CD14-positive monocyte (primary cell): Measurements from ENCODE around the gene SYTL2. TPM values are rescaled to one million over a fixed set of nuclear protein-coding genes. Genes with fewer than 3 reads are reported as not detected.

ENCODE experiments used
- DNase-seq, 3 donors: peaks; one replicate each; pipeline ENCODE4 v3.0.0-alpha.2; 2011 to 2022
- H2AFZ ChIP-seq: 2 replicates; pipeline ENCODE4 v1.6.0; 2012; ENCODE audit warnings: mild to moderate bottlenecking, low read depth, low read length, inconsistent platforms; ENCODE audit not compliant: insufficient read depth, poor library complexity, severe bottlenecking
- H3K27ac ChIP-seq, 2 donors: 1 replicate in 1 of 2; 2 replicates in 1 of 2; pipeline ENCODE4 v1.5.1; 2012 to 2013; ENCODE audit warnings: low read length in 2 of 2, control low read depth in 1 of 2, inconsistent platforms in 1 of 2, low read depth in 1 of 2, mild to moderate bottlenecking in 1 of 2
- H3K27me3 ChIP-seq, 2 donors: one replicate each; pipeline versions ENCODE4 v1.6.0 to v1.6.1; 2011 to 2013; ENCODE audit warnings: low read length in 2 of 2; ENCODE audit not compliant: control insufficient read depth in 2 of 2, insufficient read depth in 2 of 2
- H3K36me3 ChIP-seq, 2 donors: replicated peaks in 1 of 2; 1 replicate in 1 of 2; 2 replicates in 1 of 2; pipeline versions ENCODE4 v1.5.1 to v1.6.1; 2012 to 2013; ENCODE audit warnings: low read length in 2 of 2, control low read depth in 1 of 2, inconsistent platforms in 1 of 2, mild to moderate bottlenecking in 1 of 2; ENCODE audit not compliant: insufficient read depth in 2 of 2, control insufficient read depth in 1 of 2
- H3K4me1 ChIP-seq, 2 donors: 1 replicate in 1 of 2; 2 replicates in 1 of 2; pipeline versions ENCODE4 v1.5.1 to v1.6.1; 2012 to 2013; ENCODE audit warnings: low read length in 2 of 2, control low read depth in 1 of 2, inconsistent platforms in 1 of 2, mild to moderate bottlenecking in 1 of 2, moderate library complexity in 1 of 2; ENCODE audit not compliant: insufficient read depth in 2 of 2, control insufficient read depth in 1 of 2
- H3K4me2 ChIP-seq: replicated peaks from 2 replicates; pipeline ENCODE3; 2012; ENCODE audit warnings: low read length, moderate library complexity, mild to moderate bottlenecking; ENCODE audit not compliant: poor library complexity, severe bottlenecking; ENCODE audit errors: extremely low read depth
- H3K4me3 ChIP-seq, 3 experiments: fragments of 200-600 bp in 1 of 3; sonication (generic) in 1 of 3; replicated peaks in 1 of 3; 1 replicate in 2 of 3; 2 replicates in 1 of 3; pipeline ENCODE4 v1.5.1; 2011 to 2013; ENCODE audit warnings: low read length in 3 of 3, mild to moderate bottlenecking in 3 of 3, control low read depth in 2 of 3, low read depth in 2 of 3, inconsistent platforms in 1 of 3, moderate library complexity in 1 of 3
- H3K79me2 ChIP-seq: 2 replicates; pipeline ENCODE4 v1.6.0; 2012; ENCODE audit warnings: mild to moderate bottlenecking, control low read depth, inconsistent platforms, low read length, moderate library complexity; ENCODE audit not compliant: insufficient read depth
- H3K9ac ChIP-seq: 2 replicates; pipeline ENCODE4 v1.6.0; 2017; ENCODE audit warnings: low read length, mild to moderate bottlenecking; ENCODE audit not compliant: insufficient read depth, poor library complexity, severe bottlenecking
- H3K9me3 ChIP-seq, 2 donors: replicated peaks in 1 of 2; 1 replicate in 1 of 2; 2 replicates in 1 of 2; pipeline versions ENCODE4 v1.5.1 to v1.6.1; 2012 to 2013; ENCODE audit warnings: low read length in 2 of 2, control low read depth in 1 of 2; ENCODE audit not compliant: control insufficient read depth in 1 of 2, insufficient read depth in 1 of 2
- H4K20me1 ChIP-seq: 2 replicates; pipeline ENCODE4 v1.6.0; 2012; ENCODE audit warnings: mild to moderate bottlenecking, low read length, control low read depth, moderate library complexity; ENCODE audit not compliant: insufficient read depth
- H3K27ac Mint-ChIP-seq, 7 donors: one replicate each; pipeline ENCODE4 v1.8.0; 2020; ENCODE audit warnings: mild to moderate bottlenecking in 7 of 7, mixed read lengths in 7 of 7, moderate library complexity in 6 of 7, inconsistent platforms in 2 of 7
- H3K27me3 Mint-ChIP-seq, 3 donors: one replicate each; pipeline ENCODE4 v1.8.0; 2021 to 2022; ENCODE audit warnings: low read depth in 3 of 3, mild to moderate bottlenecking in 3 of 3, mixed read lengths in 3 of 3, moderate library complexity in 3 of 3, inconsistent platforms in 1 of 3
- H3K36me3 Mint-ChIP-seq, 2 donors: one replicate each; pipeline ENCODE4 v1.8.0; 2020; ENCODE audit warnings: mixed read lengths in 2 of 2, inconsistent platforms in 1 of 2, mild to moderate bottlenecking in 1 of 2
- H3K4me1 Mint-ChIP-seq: one replicate; pipeline ENCODE4 v1.8.0; 2020; ENCODE audit warnings: mild to moderate bottlenecking, mixed read lengths
- H3K4me3 Mint-ChIP-seq, 2 donors: one replicate each; pipeline ENCODE4 v1.8.0; 2020; ENCODE audit warnings: mild to moderate bottlenecking in 2 of 2, mixed read lengths in 2 of 2, moderate library complexity in 1 of 2
- H3K9me3 Mint-ChIP-seq, 7 donors: one replicate each; pipeline ENCODE4 v1.8.0; 2020 to 2022; ENCODE audit warnings: mixed read lengths in 7 of 7, mild to moderate bottlenecking in 6 of 7, moderate library complexity in 6 of 7, inconsistent platforms in 2 of 7
- CTCF ChIP-seq: fragments of 200-600 bp; IDR thresholded peaks from one replicate; pipeline ENCODE4 v1.8.0; 2022; ENCODE audit warnings: antibody characterized with exemption, mild to moderate bottlenecking
- WGBS: methylation state at CpG from one replicate; pipeline ENCODE4 v1.1.5; 2013; ENCODE audit warnings: missing lambda C conversion rate; ENCODE audit not compliant: insufficient coverage; 5-methylcytosine and 5-hydroxymethylcytosine counted together
- intact Hi-C, 2 donors: fragments of 100-400 bp; cut with micrococcal nuclease; formaldehyde crosslinking; loops; one replicate each; pipeline versions ENCODE4 v1.15.0 to v1.15.1; 2023
- polyA plus RNA-seq, 3 donors: library from polyadenylated mRNA; depleted of rRNA in 1 of 3; unstranded in 2 of 3; stranded (reverse) in 1 of 3; fragments of 300-500 nt in 2 of 3; fragments of >200 nt in 1 of 3; fragmentation: Illumina TruSeq in 2 of 3; gene quantifications; 1 replicate in 2 of 3; 2 replicates in 1 of 3; pipeline ENCODE4 v1.2.3, GENCODE V29; 2012 to 2021

Gene SYTL2
- polyA plus RNA-seq, 3 donors = 0.30 to 0.48 (median 0.34) TPM

- H3K4me3 ChIP-seq = no peak overlapping the region
- TF ChIP-seq CTCF = no peak
- H3K27me3 Mint-ChIP-seq = no peaks in the 10 kb centered on the region
- H3K9ac ChIP-seq = no peak overlapping the region
- H3K27ac Mint-ChIP-seq = peak overlapping the region in 1 of 7 donors; percentile 43
- intact Hi-C loops = no loop called here
- H3K79me2 ChIP-seq = no peaks in the 10 kb centered on the region
- H3K36me3 Mint-ChIP-seq = no peaks in the 10 kb centered on the region
- H3K27me3 ChIP-seq = no peaks in the 10 kb centered on the region
- no peak overlapping the region for H3K27ac ChIP-seq
- H3K36me3 ChIP-seq = no peaks in the 10 kb centered on the region
- H2AFZ ChIP-seq = no peak overlapping the region
- H3K4me3 Mint-ChIP-seq = no peak overlapping the region
- no peak for DNase-seq
- H3K4me1 ChIP-seq = peaks cover 5% of the 10 kb centered on the region in 2 donors
- H3K9me3 Mint-ChIP-seq = no peaks in the 10 kb centered on the region
- H3K4me1 Mint-ChIP-seq = peaks cover 29% of the 10 kb centered on the region
- no peaks in the 10 kb centered on the region for H3K9me3 ChIP-seq
- H3K4me2 ChIP-seq = no peak overlapping the region
- H4K20me1 ChIP-seq = no peaks in the 10 kb centered on the region
Measured at GRCh38 chr11:85751724-85752123, 59.2 kb downstream of the SYTL2 start.

- no peak overlapping the region for H3K4me2 ChIP-seq
- intact Hi-C loops = no loop called here
- Mint-ChIP-seq H3K27me3 (no peaks in the 10 kb centered on the region), H3K36me3 (no peaks in the 10 kb centered on the region), H3K27ac (no peak overlapping the region), H3K9me3 (no peaks in the 10 kb centered on the region), H3K4me1 (peaks cover 39% of the 10 kb centered on the region), H3K4me3 (no peak overlapping the region)
- no peak for TF ChIP-seq CTCF
- H3K79me2 ChIP-seq = no peaks in the 10 kb centered on the region
- no peak overlapping the region for H2AFZ ChIP-seq
- H3K4me1 ChIP-seq = peaks cover 10 to 13% of the 10 kb centered on the region in 2 donors
- DNase-seq = no peak
- H3K27me3 ChIP-seq = no peaks in the 10 kb centered on the region
- H3K27ac ChIP-seq = no peak overlapping the region
- no peak overlapping the region for H3K9ac ChIP-seq
- H3K4me3 ChIP-seq = no peak overlapping the region
- H4K20me1 ChIP-seq = no peaks in the 10 kb centered on the region
- no peaks in the 10 kb centered on the region for H3K36me3 ChIP-seq
- WGBS = 78% methylated on average over 1 of the region's 3 CpGs
- no peaks in the 10 kb centered on the region for H3K9me3 ChIP-seq
Measured at GRCh38 chr11:85750646-85751045, 60.3 kb downstream of the SYTL2 start.
